GM12801 (cell line): Measurements from ENCODE around the gene LAGE3.

ENCODE experiments used
- CTCF ChIP-seq: IDR thresholded peaks from one replicate; pipeline ENCODE4 v1.5.1; 2011; ENCODE audit warnings: control low read depth; ENCODE audit not compliant: insufficient read length; ENCODE audit errors: extremely low read depth

The LAGE3 gene

GRCh38 chrX:154478728-154479622 lies at the start of gene LAGE3:
LAGE3 (minus strand) TSS chrX:154479281; CDS start chrX:154478915, 366 bp downstream.
- no peak for TF ChIP-seq CTCF

GRCh38 chrX:154526901-154527675 lies 48.0 kb upstream of the LAGE3 start:
- TF ChIP-seq CTCF, result no peak

GRCh38 chrX:154525606-154526490 lies 46.8 kb upstream of the LAGE3 start:
- TF ChIP-seq CTCF, result no peak

- TF ChIP-seq CTCF, result no peak
Observed at GRCh38 chrX:154519389-154519788, 40.3 kb upstream of the LAGE3 start.

- no peak for TF ChIP-seq CTCF
Observed at GRCh38 chrX:154517101-154517781, 38.2 kb upstream of the LAGE3 start.

GRCh38 chrX:154516656-154517100 lies 37.6 kb upstream of the LAGE3 start:
- no peak for TF ChIP-seq CTCF
